ENCODE data around the gene ASGR2. TPM values are rescaled to one million over a fixed set of nuclear protein-coding genes. Genes with fewer than 3 reads are reported as not detected.

ASGR2 gene
- total and polyA plus RNA-seq, 2 of the 13 experiments (the other 11 are each of a cell fraction or from before 2014, with no cell fraction given), result 320 to 754 TPM

DNA sequence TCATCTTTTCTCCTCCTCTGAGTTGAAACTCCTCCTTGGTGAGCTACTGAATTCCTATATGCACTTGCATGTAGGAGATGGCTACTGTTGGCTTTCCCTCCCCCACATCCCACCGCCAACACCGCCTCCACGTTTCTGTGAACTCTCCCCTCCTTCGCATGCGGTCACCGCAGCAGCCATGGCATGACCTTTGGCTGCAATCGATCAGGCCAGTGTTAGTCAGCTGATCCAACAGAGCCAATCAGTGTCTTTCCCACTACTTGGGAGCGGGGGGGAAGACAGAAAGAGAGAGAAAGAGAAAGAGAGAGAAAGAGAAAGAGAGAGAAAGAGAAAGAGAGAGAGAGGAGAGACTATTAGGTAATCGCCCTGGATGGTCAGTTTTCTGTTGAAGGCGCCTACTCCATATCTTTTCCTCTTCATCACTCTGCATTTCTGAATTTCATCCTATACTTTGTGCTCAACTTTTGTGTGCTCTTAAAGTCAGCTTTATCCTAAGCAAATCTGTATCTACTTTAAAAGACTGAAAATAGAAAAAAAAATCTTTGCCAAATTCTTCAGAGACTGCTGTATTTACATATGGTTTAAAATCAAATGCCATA, 41.8 kb upstream of the ASGR2 start (continued):
- TF ChIP-seq ZNF773 (CRISPR knock-in tag; IDR thresholded peaks at IDR 0.05; ENCODE audit: borderline replicate concordance) (peak; percentile 82), EHMT2 (IDR thresholded peaks at IDR 0.05; ENCODE audit: borderline replicate concordance, low read depth, low read length) (peak; percentile 88; the same call in 1 of the 2 replicates), NFE2L2 (IDR thresholded peaks at IDR 0.05; ENCODE audit: low read length) (no peak), CHD4 (IDR thresholded peaks at IDR 0.05; ENCODE audit: borderline replicate concordance, low read length) (no peak), SP140L (CRISPR knock-in tag; IDR thresholded peaks at IDR 0.05; ENCODE audit: borderline replicate concordance) (no peak), ZNF792 (CRISPR knock-in tag; IDR thresholded peaks at IDR 0.05) (peak; percentile 85), ZNF746 (CRISPR knock-in tag; IDR thresholded peaks at IDR 0.05) (peak; percentile 97), SMC3 (IDR thresholded peaks at IDR 0.05; ENCODE audit: low read length) (no peak), DNMT1 (CRISPR knock-in tag; IDR thresholded peaks at IDR 0.05) (no peak), SALL1 (CRISPR knock-in tag; IDR thresholded peaks at IDR 0.05) (peak; percentile 99), ZNF326 (CRISPR knock-in tag; IDR thresholded peaks at IDR 0.05; ENCODE audit: borderline replicate concordance) (no peak), REXO4 (CRISPR knock-in tag; IDR thresholded peaks at IDR 0.05; ENCODE audit: borderline replicate concordance) (no peak), STAG1 (CRISPR knock-in tag; IDR thresholded peaks at IDR 0.05) (no peak), ZNF317 (CRISPR knock-in tag; IDR thresholded peaks at IDR 0.05) (peak; percentile 79), ZFX (CRISPR knock-in tag; IDR thresholded peaks at IDR 0.05; ENCODE audit: low read depth) (peak; percentile 49; the same call in 1 of the 2 replicates), HNF4A (CRISPR knock-in tag; IDR thresholded peaks at IDR 0.05) (peak; percentile 91), GFI1 (CRISPR knock-in tag; IDR thresholded peaks at IDR 0.05; ENCODE audit: borderline replicate concordance) (peak; percentile 70)
- TF ChIP-seq, protein P1, sequence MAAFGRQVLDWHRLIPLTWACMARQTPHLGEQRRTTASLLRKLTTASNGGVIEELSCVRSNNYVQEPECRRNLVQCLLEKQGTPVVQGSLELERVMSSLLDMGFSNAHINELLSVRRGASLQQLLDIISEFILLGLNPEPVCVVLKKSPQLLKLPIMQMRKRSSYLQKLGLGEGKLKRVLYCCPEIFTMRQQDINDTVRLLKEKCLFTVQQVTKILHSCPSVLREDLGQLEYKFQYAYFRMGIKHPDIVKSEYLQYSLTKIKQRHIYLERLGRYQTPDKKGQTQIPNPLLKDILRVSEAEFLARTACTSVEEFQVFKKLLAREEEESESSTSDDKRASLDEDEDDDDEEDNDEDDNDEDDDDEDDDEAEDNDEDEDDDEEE (CRISPR knock-in tag; IDR thresholded peaks at IDR 0.05), result peak; percentile 54; the same call in 1 of the 2 replicates
- TF ChIP-seq, protein P2, sequence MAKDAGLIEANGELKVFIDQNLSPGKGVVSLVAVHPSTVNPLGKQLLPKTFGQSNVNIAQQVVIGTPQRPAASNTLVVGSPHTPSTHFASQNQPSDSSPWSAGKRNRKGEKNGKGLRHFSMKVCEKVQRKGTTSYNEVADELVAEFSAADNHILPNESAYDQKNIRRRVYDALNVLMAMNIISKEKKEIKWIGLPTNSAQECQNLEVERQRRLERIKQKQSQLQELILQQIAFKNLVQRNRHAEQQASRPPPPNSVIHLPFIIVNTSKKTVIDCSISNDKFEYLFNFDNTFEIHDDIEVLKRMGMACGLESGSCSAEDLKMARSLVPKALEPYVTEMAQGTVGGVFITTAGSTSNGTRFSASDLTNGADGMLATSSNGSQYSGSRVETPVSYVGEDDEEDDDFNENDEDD (CRISPR knock-in tag; IDR thresholded peaks at IDR 0.05; ENCODE audit: borderline replicate concordance), result peak; percentile 99
- TF ChIP-seq, protein P3, sequence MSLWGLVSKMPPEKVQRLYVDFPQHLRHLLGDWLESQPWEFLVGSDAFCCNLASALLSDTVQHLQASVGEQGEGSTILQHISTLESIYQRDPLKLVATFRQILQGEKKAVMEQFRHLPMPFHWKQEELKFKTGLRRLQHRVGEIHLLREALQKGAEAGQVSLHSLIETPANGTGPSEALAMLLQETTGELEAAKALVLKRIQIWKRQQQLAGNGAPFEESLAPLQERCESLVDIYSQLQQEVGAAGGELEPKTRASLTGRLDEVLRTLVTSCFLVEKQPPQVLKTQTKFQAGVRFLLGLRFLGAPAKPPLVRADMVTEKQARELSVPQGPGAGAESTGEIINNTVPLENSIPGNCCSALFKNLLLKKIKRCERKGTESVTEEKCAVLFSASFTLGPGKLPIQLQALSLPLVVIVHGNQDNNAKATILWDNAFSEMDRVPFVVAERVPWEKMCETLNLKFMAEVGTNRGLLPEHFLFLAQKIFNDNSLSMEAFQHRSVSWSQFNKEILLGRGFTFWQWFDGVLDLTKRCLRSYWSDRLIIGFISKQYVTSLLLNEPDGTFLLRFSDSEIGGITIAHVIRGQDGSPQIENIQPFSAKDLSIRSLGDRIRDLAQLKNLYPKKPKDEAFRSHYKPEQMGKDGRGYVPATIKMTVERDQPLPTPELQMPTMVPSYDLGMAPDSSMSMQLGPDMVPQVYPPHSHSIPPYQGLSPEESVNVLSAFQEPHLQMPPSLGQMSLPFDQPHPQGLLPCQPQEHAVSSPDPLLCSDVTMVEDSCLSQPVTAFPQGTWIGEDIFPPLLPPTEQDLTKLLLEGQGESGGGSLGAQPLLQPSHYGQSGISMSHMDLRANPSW (CRISPR knock-in tag; IDR thresholded peaks at IDR 0.05; ENCODE audit: borderline replicate concordance), result no peak
- TF ChIP-seq, protein P4, sequence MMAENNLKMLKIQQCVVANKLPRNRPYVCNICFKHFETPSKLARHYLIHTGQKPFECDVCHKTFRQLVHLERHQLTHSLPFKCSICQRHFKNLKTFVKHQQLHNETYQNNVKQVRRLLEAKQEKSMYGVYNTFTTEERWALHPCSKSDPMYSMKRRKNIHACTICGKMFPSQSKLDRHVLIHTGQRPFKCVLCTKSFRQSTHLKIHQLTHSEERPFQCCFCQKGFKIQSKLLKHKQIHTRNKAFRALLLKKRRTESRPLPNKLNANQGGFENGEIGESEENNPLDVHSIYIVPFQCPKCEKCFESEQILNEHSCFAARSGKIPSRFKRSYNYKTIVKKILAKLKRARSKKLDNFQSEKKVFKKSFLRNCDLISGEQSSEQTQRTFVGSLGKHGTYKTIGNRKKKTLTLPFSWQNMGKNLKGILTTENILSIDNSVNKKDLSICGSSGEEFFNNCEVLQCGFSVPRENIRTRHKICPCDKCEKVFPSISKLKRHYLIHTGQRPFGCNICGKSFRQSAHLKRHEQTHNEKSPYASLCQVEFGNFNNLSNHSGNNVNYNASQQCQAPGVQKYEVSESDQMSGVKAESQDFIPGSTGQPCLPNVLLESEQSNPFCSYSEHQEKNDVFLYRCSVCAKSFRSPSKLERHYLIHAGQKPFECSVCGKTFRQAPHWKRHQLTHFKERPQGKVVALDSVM (CRISPR knock-in tag; IDR thresholded peaks at IDR 0.05), result no peak
- TF ChIP-seq, protein P5, sequence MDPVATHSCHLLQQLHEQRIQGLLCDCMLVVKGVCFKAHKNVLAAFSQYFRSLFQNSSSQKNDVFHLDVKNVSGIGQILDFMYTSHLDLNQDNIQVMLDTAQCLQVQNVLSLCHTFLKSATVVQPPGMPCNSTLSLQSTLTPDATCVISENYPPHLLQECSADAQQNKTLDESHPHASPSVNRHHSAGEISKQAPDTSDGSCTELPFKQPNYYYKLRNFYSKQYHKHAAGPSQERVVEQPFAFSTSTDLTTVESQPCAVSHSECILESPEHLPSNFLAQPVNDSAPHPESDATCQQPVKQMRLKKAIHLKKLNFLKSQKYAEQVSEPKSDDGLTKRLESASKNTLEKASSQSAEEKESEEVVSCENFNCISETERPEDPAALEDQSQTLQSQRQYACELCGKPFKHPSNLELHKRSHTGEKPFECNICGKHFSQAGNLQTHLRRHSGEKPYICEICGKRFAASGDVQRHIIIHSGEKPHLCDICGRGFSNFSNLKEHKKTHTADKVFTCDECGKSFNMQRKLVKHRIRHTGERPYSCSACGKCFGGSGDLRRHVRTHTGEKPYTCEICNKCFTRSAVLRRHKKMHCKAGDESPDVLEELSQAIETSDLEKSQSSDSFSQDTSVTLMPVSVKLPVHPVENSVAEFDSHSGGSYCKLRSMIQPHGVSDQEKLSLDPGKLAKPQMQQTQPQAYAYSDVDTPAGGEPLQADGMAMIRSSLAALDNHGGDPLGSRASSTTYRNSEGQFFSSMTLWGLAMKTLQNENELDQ (CRISPR knock-in tag; IDR thresholded peaks at IDR 0.05; ENCODE audit: borderline replicate concordance), result no peak
